Stomach smooth muscle (tissue), 2 donors: ENCODE data around the gene SLC31A2.

Experiments used
- H3K27ac ChIP-seq: one replicate; pipeline ENCODE4 v1.7.0; 2013; ENCODE audit warnings: mild to moderate bottlenecking, low read length, inconsistent platforms
- H3K27me3 ChIP-seq, 2 donors: one replicate each; pipeline ENCODE4 v1.7.0; 2013; ENCODE audit warnings: low read length in 2 of 2; ENCODE audit not compliant: insufficient read depth in 2 of 2, control insufficient read depth in 1 of 2
- H3K36me3 ChIP-seq, 2 donors: one replicate each; pipeline ENCODE4 v1.7.0; 2013; ENCODE audit warnings: low read length in 2 of 2; ENCODE audit not compliant: control insufficient read depth in 2 of 2, insufficient read depth in 2 of 2
- H3K4me1 ChIP-seq: one replicate; pipeline ENCODE4 v1.7.0; 2013; ENCODE audit warnings: low read length; ENCODE audit not compliant: control insufficient read depth, insufficient read depth
- H3K4me3 ChIP-seq, 2 donors: one replicate each; pipeline ENCODE4 v1.7.0; 2013; ENCODE audit warnings: low read length in 2 of 2
- H3K9ac ChIP-seq, 2 donors: one replicate each; pipeline ENCODE4 v1.7.0; 2013; ENCODE audit warnings: low read length in 2 of 2, mild to moderate bottlenecking in 1 of 2
- H3K9me3 ChIP-seq, 2 donors: one replicate each; pipeline ENCODE4 v1.7.0; 2013; ENCODE audit warnings: low read length in 2 of 2; ENCODE audit not compliant: control insufficient read depth in 2 of 2
- donor health status: healthy.
- donor health status: Pancreatic carcinoma.

The SLC31A2 gene

DNA sequence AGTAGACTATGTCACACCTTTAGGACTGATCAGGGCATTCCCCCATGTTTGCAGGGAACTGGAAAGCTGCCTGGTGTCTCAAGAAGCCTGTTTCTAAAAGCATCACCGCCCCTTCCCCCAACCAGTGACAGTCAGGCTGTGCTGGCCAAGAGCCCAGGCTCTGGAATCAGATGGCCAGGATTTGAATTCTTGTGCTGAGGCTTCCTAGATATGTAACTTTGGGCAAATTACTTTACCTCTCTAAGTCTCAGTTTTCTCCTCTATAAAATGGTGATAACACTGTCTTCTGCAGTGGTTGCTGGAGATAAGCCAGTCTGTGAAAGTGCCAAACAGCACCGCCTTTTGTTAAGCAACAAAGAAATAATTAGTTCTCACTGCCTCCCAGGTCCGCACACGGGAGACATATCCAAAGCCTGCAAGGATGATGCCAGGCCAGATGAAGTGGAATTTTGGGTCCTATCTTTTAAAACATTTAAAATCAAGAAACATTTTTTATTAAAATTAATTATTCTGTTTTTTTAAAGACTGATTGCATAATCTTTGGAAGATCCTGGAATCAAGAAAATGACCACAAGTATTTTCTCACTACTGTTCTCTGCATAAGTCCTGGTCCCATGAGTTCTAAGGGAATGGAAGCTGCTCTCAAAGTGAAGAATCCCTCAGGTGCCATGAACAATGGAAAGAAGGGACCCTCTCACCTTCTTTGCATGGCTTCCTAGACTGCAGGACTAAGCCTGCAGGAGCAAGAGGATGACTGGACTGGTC lies 13.9 kb downstream of the SLC31A2 start:
- Histone ChIP-seq H3K36me3 (peaks cover 50 to 70% of the 10 kb centered on the region in 2 donors), H3K4me3 (no peak overlapping the region), H3K9me3 (no peaks in the 10 kb centered on the region), H3K4me1 (peaks cover 5% of the 10 kb centered on the region), H3K9ac (no peak overlapping the region), H3K27ac (no peak overlapping the region), H3K27me3 (no peaks in the 10 kb centered on the region)

GRCh38 chr9:113166039-113166438 lies 15.2 kb downstream of the SLC31A2 start:
- Histone ChIP-seq H3K27me3 (no peaks in the 10 kb centered on the region), H3K9ac (no peak overlapping the region), H3K4me1 (peaks cover 5% of the 10 kb centered on the region), H3K36me3 (peaks cover 60 to 78% of the 10 kb centered on the region in 2 donors), H3K9me3 (no peaks in the 10 kb centered on the region), H3K27ac (no peak overlapping the region), H3K4me3 (no peak overlapping the region)

DNA sequence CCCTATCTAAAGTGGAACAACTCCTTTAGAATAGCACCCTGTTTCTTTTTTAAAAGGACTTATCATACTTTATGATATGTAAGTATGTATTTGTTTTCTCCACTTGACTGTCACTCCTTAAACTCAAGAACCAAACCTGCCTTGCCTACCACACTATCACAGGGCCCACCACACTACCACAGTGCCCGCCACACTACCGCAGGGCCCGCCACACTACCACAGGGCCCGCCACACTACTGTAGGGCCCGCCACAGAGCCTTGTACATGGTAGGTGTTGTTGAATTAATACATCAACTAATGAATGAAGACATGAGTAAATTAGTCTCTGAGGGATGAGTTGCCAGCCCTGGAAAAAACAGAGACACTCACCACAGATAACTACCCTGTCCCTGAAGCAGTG lies 18.0 kb downstream of the SLC31A2 start:
- H3K4me1 ChIP-seq: peaks cover 5% of the 10 kb centered on the region
- H3K27me3 ChIP-seq: no peaks in the 10 kb centered on the region
- H3K9ac ChIP-seq: no peak overlapping the region
- no peak overlapping the region for H3K4me3 ChIP-seq
- H3K27ac ChIP-seq: no peak overlapping the region
- H3K9me3 ChIP-seq: no peaks in the 10 kb centered on the region
- peaks cover 60 to 73% of the 10 kb centered on the region in 2 donors for H3K36me3 ChIP-seq

DNA sequence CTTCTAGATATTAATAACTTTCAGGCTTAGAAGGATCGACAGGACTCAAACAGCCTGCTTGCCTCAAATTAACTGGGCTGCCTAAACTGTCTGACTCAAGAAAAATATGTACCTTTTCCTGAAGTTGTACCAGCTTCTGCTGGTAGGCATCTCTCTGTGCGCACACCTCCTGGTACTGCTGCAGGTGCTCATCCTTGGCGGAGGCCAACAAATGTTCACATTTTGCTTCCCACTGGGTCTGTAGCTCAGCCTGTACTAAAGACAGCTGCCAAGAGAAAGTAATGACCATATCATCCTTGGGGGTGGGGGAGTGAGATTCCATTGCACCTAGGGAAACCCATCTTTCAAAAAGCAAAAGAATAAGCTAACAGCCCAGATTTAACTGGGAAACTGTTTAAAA lies 22.5 kb downstream of the SLC31A2 start:
- Histone ChIP-seq H3K27ac (no peak overlapping the region), H3K9me3 (no peaks in the 10 kb centered on the region), H3K9ac (no peak overlapping the region), H3K36me3 (peaks cover 60 to 67% of the 10 kb centered on the region in 2 donors), H3K4me1 (no peaks in the 10 kb centered on the region), H3K27me3 (no peaks in the 10 kb centered on the region), H3K4me3 (no peak overlapping the region)

GRCh38 chr9:113176803-113177202 lies 26.0 kb downstream of the SLC31A2 start:
- no peak overlapping the region for H3K27ac ChIP-seq
- no peaks in the 10 kb centered on the region for H3K27me3 ChIP-seq
- H3K9ac ChIP-seq: no peak overlapping the region
- H3K4me1 ChIP-seq: no peaks in the 10 kb centered on the region
- H3K36me3 ChIP-seq: peaks cover 56 to 58% of the 10 kb centered on the region in 2 donors
- no peak overlapping the region for H3K4me3 ChIP-seq
- no peaks in the 10 kb centered on the region for H3K9me3 ChIP-seq

DNA sequence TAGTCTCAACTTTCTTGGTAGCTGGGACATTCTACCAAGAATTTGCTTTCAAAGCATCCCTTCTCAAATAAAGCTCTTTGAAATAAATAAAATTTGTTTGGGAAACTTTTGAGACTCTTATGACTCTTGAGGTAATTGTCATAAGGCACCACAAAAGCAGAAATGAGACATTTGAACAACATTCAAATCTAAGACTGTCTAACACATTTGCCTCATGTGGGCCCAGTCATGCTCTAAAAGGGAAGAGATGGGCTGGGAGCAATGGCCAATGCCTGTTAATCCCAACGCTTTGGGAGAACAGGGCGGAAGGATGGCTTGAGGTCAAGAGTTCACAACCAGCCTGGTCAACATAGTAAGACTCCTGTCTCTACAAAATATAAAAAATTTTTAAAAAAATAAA lies 26.4 kb downstream of the SLC31A2 start:
- peaks cover 58 to 62% of the 10 kb centered on the region in 2 donors for H3K36me3 ChIP-seq
- no peak overlapping the region for H3K4me3 ChIP-seq
- no peaks in the 10 kb centered on the region for H3K9me3 ChIP-seq
- H3K27ac ChIP-seq: no peak overlapping the region
- H3K4me1 ChIP-seq: no peaks in the 10 kb centered on the region
- H3K27me3 ChIP-seq: no peaks in the 10 kb centered on the region
- no peak overlapping the region for H3K9ac ChIP-seq

- H3K9me3 ChIP-seq: no peaks in the 10 kb centered on the region
- peaks cover 58 to 62% of the 10 kb centered on the region in 2 donors for H3K36me3 ChIP-seq
- no peak overlapping the region for H3K4me3 ChIP-seq
- H3K27ac ChIP-seq: no peak overlapping the region
- H3K4me1 ChIP-seq: no peaks in the 10 kb centered on the region
- no peaks in the 10 kb centered on the region for H3K27me3 ChIP-seq
- H3K9ac ChIP-seq: no peak overlapping the region
Observed at GRCh38 chr9:113178087-113178486, 27.3 kb downstream of the SLC31A2 start.

DNA sequence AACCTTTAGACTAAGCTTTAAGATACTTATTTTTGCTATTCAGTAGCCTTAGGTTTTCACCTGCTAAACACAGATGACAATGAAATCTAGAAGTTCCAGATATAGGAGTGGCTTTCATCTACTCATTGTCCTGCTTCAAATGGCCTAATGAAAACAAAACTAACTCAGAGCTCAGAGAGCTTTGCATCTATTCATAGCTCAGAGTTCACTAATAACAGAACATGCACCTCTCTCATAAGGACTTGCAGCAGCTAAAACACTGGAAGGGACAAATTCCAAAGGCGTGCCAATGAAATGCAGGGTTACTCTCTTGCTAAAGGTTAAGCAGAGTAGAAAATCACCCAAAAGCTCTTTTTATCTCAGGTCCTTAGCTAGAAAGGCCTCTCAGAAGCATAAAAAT lies 29.0 kb downstream of the SLC31A2 start:
- Histone ChIP-seq H3K4me3 (no peak overlapping the region), H3K27ac (no peak overlapping the region), H3K9me3 (no peaks in the 10 kb centered on the region), H3K27me3 (no peaks in the 10 kb centered on the region), H3K9ac (no peak overlapping the region), H3K4me1 (no peaks in the 10 kb centered on the region), H3K36me3 (peaks cover 62 to 64% of the 10 kb centered on the region in 2 donors)

GRCh38 chr9:113181165-113181564 lies 30.4 kb downstream of the SLC31A2 start:
- Histone ChIP-seq H3K4me1 (no peaks in the 10 kb centered on the region), H3K9me3 (no peaks in the 10 kb centered on the region), H3K4me3 (no peak overlapping the region), H3K27ac (no peak overlapping the region), H3K9ac (no peak overlapping the region), H3K36me3 (peaks cover 70 to 74% of the 10 kb centered on the region in 2 donors), H3K27me3 (no peaks in the 10 kb centered on the region)

DNA sequence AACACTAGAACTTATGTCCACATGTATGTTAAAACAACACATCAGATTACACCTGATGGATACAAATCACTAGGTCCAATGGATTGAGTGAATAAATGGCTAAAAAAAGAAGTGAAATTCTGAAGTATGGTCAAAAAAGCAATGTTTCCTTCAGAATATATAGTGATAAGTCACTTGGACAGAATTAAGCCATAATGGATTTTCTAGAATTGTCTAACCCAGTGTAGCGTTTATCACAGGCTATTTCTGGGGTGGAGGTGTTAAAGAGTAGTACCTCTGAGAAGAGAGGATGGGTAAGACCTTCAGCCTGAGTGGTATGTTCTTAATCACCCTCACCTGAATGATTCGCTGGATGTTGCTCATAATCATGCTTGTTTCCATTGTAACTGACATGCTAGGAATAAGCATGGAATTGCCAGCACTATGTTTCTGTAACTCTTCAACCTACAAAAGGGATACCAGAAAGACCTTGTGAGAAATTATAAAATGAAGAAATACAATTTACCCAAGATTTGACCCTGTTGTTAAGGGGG lies 33.2 kb downstream of the SLC31A2 start:
- Histone ChIP-seq H3K27me3 (no peaks in the 10 kb centered on the region), H3K27ac (no peak overlapping the region), H3K36me3 (peaks cover 71 to 77% of the 10 kb centered on the region in 2 donors), H3K9me3 (no peaks in the 10 kb centered on the region), H3K4me3 (no peak overlapping the region), H3K9ac (no peak overlapping the region), H3K4me1 (no peaks in the 10 kb centered on the region)

- H3K27ac ChIP-seq: no peak overlapping the region
- H3K4me3 ChIP-seq: no peak overlapping the region
- H3K9ac ChIP-seq: no peak overlapping the region
- H3K4me1 ChIP-seq: no peaks in the 10 kb centered on the region
- H3K9me3 ChIP-seq: no peaks in the 10 kb centered on the region
- peaks cover 71 to 77% of the 10 kb centered on the region in 2 donors for H3K36me3 ChIP-seq
- no peaks in the 10 kb centered on the region for H3K27me3 ChIP-seq
Observed at GRCh38 chr9:113184539-113184938, 33.7 kb downstream of the SLC31A2 start.
